GM19397 (cell line): ENCODE data around the gene PTGR2.
"Not testable (repeated sequence)": the region's sequence is repeated elsewhere in the genome, so short reads cannot be mapped to it uniquely, and the experiment has no call there.

Experiments used
- ATAC-seq: cut with Tn5 transposase; IDR thresholded peaks from one replicate; pipeline ENCODE4 v1.9.1; 2021; ENCODE audit warnings: mild to moderate bottlenecking, moderate library complexity; ENCODE audit not compliant: unreplicated experiment

Gene PTGR2

GRCh38 chr14:73884438-73885190 is 33.0 kb downstream of the PTGR2 start:
- no peak for ATAC-seq

- peak; percentile 98 for ATAC-seq
These were observed 35.1 kb downstream of the PTGR2 start, which contains the start of gene ZNF410 for GRCh38 chr14:73886449-73887317. TSS of gene ZNF410 (plus strand) at chr14:73886859. CDS start at chr14:73892176, 5,317 bp downstream.

GRCh38 chr14:73887318-73887616 is 35.6 kb downstream of the PTGR2 start:
- no peak for ATAC-seq

- no peak for ATAC-seq
These were observed 36.2 kb downstream of the PTGR2 start for GRCh38 chr14:73887694-73888459.

- ATAC-seq = no peak
These were observed 36.8 kb downstream of the PTGR2 start for GRCh38 chr14:73888460-73888725.

GRCh38 chr14:73888971-73889370 is 37.3 kb downstream of the PTGR2 start:
- ATAC-seq = no peak

- ATAC-seq = no peak
These were observed 37.7 kb downstream of the PTGR2 start for GRCh38 chr14:73889376-73889775.

GRCh38 chr14:73894180-73894687 is 42.6 kb downstream of the PTGR2 start:
- not testable (repeated sequence) for ATAC-seq

- no peak for ATAC-seq
These were observed 44.3 kb downstream of the PTGR2 start for GRCh38 chr14:73895939-73896338.

- ATAC-seq = no peak
These were observed 44.9 kb downstream of the PTGR2 start for GRCh38 chr14:73896521-73896920.

GRCh38 chr14:73903028-73903427 is 51.4 kb downstream of the PTGR2 start:
- ATAC-seq = no peak

- no peak for ATAC-seq
These were observed 58.0 kb downstream of the PTGR2 start for GRCh38 chr14:73909681-73910080.

GRCh38 chr14:73913256-73913655 is 61.6 kb downstream of the PTGR2 start:
- ATAC-seq = no peak

GRCh38 chr14:73916324-73916723 is 64.7 kb downstream of the PTGR2 start:
- ATAC-seq = no peak

- not testable (repeated sequence) for ATAC-seq
These were observed 67.8 kb downstream of the PTGR2 start for GRCh38 chr14:73919457-73919856.

- ATAC-seq = no peak
These were observed 72.7 kb downstream of the PTGR2 start for GRCh38 chr14:73924337-73924736.
